Mesenchymal stem cell (in vitro differentiated cells and primary cell): ENCODE data around the gene RBM17.
A peak's percentile ranks its signal among the peaks of the same experiment; 100 is the strongest.
"Not testable (repeated sequence)": the region's sequence is repeated elsewhere in the genome, so short reads cannot be mapped to it uniquely, and the experiment has no call there.

Source experiments
- DNase-seq: peaks from one replicate; pipeline ENCODE4 v3.0.0-alpha.2; 2013
- H2AFZ ChIP-seq: one replicate; pipeline ENCODE4 v1.6.1; 2013; ENCODE audit warnings: low read depth, mild to moderate bottlenecking, control low read depth, inconsistent platforms, low read length, moderate library complexity
- H2AK5ac ChIP-seq: 2 replicates; pipeline ENCODE4 v1.6.1; 2013; ENCODE audit warnings: low read length, moderate library complexity, mild to moderate bottlenecking, inconsistent platforms; ENCODE audit not compliant: severe bottlenecking
- H2BK120ac ChIP-seq: one replicate; pipeline ENCODE4 v1.6.1; 2013; ENCODE audit warnings: low read depth, mild to moderate bottlenecking, inconsistent platforms, low read length, moderate library complexity
- H2BK12ac ChIP-seq, 2 experiments: one replicate each; pipeline ENCODE4 v1.6.1; 2013; ENCODE audit warnings: inconsistent platforms in 2 of 2, low read length in 2 of 2, mild to moderate bottlenecking in 2 of 2, moderate library complexity in 2 of 2, control low read depth in 1 of 2
- H2BK15ac ChIP-seq: one replicate; pipeline ENCODE4 v1.6.1; 2013; ENCODE audit warnings: mild to moderate bottlenecking, low read depth, inconsistent platforms; ENCODE audit not compliant: poor library complexity, severe bottlenecking
- H2BK5ac ChIP-seq: 2 replicates; pipeline ENCODE4 v1.6.1; 2013; ENCODE audit warnings: low read depth, mild to moderate bottlenecking, low read length, control low read depth, inconsistent platforms; ENCODE audit not compliant: poor library complexity, severe bottlenecking
- H3K14ac ChIP-seq, 2 experiments: one replicate each; pipeline ENCODE4 v1.6.1; 2013; ENCODE audit warnings: inconsistent platforms in 2 of 2, low read length in 2 of 2, control low read depth in 1 of 2, mild to moderate bottlenecking in 1 of 2, moderate library complexity in 1 of 2
- H3K18ac ChIP-seq, 2 experiments: one replicate each; pipeline ENCODE4 v1.6.1; 2013; ENCODE audit warnings: inconsistent platforms in 2 of 2, low read length in 2 of 2, control low read depth in 1 of 2, low read depth in 1 of 2, mild to moderate bottlenecking in 1 of 2
- H3K23ac ChIP-seq, 2 experiments: one replicate each; pipeline ENCODE4 v1.6.1; 2013; ENCODE audit warnings: inconsistent platforms in 2 of 2, low read length in 2 of 2, mild to moderate bottlenecking in 2 of 2, moderate library complexity in 2 of 2, control low read depth in 1 of 2
- H3K27ac ChIP-seq: 2 replicates; pipeline ENCODE4 v1.5.1; 2013; ENCODE audit warnings: mild to moderate bottlenecking, moderate library complexity, low read length, control low read depth, inconsistent platforms; ENCODE audit not compliant: poor library complexity, severe bottlenecking
- H3K27me3 ChIP-seq, 2 experiments: 2 replicates each; pipeline versions ENCODE4 v1.6.1 to v1.7.0; 2013; ENCODE audit warnings: low read length in 2 of 2, mild to moderate bottlenecking in 2 of 2, moderate library complexity in 2 of 2, control low read depth in 1 of 2, inconsistent platforms in 1 of 2; ENCODE audit not compliant: control insufficient read depth in 1 of 2, insufficient read depth in 1 of 2
- H3K36me3 ChIP-seq, 2 experiments: 2 replicates each; pipeline versions ENCODE4 v1.6.1 to v1.7.0; 2013; ENCODE audit warnings: low read length in 2 of 2, control low read depth in 1 of 2, inconsistent platforms in 1 of 2, low read depth in 1 of 2, mild to moderate bottlenecking in 1 of 2; ENCODE audit not compliant: insufficient read depth in 2 of 2, control insufficient read depth in 1 of 2
- H3K4ac ChIP-seq, 2 experiments: one replicate each; pipeline ENCODE4 v1.6.1; 2013; ENCODE audit warnings: inconsistent platforms in 2 of 2, low read length in 2 of 2, mild to moderate bottlenecking in 2 of 2, moderate library complexity in 2 of 2, control low read depth in 1 of 2, low read depth in 1 of 2
- H3K4me1 ChIP-seq: 2 replicates; pipeline ENCODE4 v1.6.1; 2013; ENCODE audit warnings: low read depth, low read length, control low read depth; ENCODE audit not compliant: control insufficient read depth, insufficient read depth
- H3K4me2 ChIP-seq: 2 replicates; pipeline ENCODE4 v1.6.1; 2013; ENCODE audit warnings: low read length, mild to moderate bottlenecking, inconsistent platforms; ENCODE audit not compliant: poor library complexity, severe bottlenecking
- H3K4me3 ChIP-seq, 2 experiments: 2 replicates each; pipeline versions ENCODE4 v1.5.1 to v1.7.0; 2013; ENCODE audit warnings: low read length in 2 of 2, mild to moderate bottlenecking in 2 of 2, control low read depth in 1 of 2, low read depth in 1 of 2; ENCODE audit not compliant: insufficient read depth in 1 of 2
- H3K79me1 ChIP-seq: replicated peaks from 2 replicates; pipeline ENCODE4 v1.6.1; 2013; ENCODE audit warnings: mild to moderate bottlenecking, control low read depth, low read length, inconsistent platforms; ENCODE audit not compliant: poor library complexity, severe bottlenecking
- H3K9ac ChIP-seq: 2 replicates; pipeline ENCODE4 v1.7.0; 2013; ENCODE audit warnings: mild to moderate bottlenecking, low read length, moderate library complexity
- H3K9me3 ChIP-seq: 2 replicates; pipeline ENCODE4 v1.7.0; 2013; ENCODE audit warnings: mild to moderate bottlenecking, low read length; ENCODE audit not compliant: control insufficient read depth
- H4K8ac ChIP-seq: one replicate; pipeline ENCODE4 v1.6.1; 2013; ENCODE audit warnings: inconsistent platforms, mild to moderate bottlenecking, low read length, moderate library complexity
- H4K91ac ChIP-seq: one replicate; pipeline ENCODE4 v1.6.1; 2013; ENCODE audit warnings: mild to moderate bottlenecking, low read length, inconsistent platforms
- WGBS: methylation state at CpG from one replicate; pipeline ENCODE4 v1.1.7; 2013; ENCODE audit warnings: mixed read lengths; 5-methylcytosine and 5-hydroxymethylcytosine counted together

Gene RBM17

DNA sequence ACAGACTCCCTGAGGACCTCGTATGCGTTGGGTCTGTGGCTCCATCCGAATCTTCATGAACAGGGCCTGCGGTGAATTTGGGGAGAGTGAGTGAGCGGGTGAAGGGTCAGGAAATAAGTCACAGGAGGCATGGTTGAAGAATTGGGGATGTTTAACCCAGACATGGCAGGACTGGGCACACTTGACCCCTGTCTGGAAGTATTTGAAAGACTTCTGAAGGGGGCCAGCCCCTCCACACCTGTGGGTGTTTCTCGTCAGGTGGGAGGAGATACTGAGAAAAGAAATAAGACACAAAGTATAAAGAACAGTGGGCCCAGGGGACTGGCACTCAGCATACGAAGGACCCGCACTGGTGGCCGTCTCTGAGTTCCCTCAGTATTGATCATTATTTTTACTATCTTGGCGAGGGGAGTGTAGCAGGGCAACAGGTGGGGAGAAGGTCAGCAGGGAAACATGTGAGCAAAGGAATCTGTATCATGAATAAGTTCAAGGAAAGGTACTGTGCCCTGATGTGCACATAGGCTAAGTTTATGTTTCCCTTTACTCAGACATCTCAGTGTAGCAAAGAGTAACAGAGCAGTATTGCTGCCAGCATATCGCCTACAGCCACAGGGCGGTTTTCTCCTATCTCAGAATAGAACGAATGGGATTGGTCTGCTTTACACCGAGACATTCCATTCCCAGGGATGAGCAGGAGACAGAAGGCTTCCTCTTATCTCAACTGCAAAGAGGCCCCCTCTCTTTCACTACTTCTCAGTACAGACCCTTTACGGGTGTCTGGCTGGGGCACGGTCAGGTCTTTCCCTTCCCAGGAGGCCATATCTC lies 75.6 kb downstream of the RBM17 start:
- Histone ChIP-seq H3K23ac (no peak overlapping the region), H3K36me3 (peaks cover 15 to 18% of the 10 kb centered on the region in 2 experiments), H3K4me1 (peaks cover 18% of the 10 kb centered on the region), H3K4me2 (peak overlapping the region; percentile 85), H2AK5ac (peak overlapping the region; percentile 68), H3K18ac (peak overlapping the region; percentile 86 to 98), H4K91ac (peak overlapping the region; percentile 98), H2BK12ac (peak overlapping the region in 1 of 2 experiments; percentile 50), H2AFZ (no peak overlapping the region), H3K9me3 (no peaks in the 10 kb centered on the region), H3K27me3 (no peaks in the 10 kb centered on the region), H3K9ac (peak overlapping the region; percentile 94), H3K27ac (peak overlapping the region; percentile 5), H2BK120ac (peak overlapping the region; percentile 97), H4K8ac (peak overlapping the region; percentile 96), H3K14ac (peak overlapping the region in 1 of 2 experiments; percentile 74), H2BK5ac (no peak overlapping the region), H3K4ac (peak overlapping the region; percentile 42 to 91), H3K79me1 (peaks cover 28% of the 10 kb centered on the region), H2BK15ac (no peak overlapping the region), H3K4me3 (peak overlapping the region; percentile 73 to 89)
- DNase-seq = peak; percentile 46
- WGBS = 41% methylated on average over 16 of the region's 16 CpGs

DNA sequence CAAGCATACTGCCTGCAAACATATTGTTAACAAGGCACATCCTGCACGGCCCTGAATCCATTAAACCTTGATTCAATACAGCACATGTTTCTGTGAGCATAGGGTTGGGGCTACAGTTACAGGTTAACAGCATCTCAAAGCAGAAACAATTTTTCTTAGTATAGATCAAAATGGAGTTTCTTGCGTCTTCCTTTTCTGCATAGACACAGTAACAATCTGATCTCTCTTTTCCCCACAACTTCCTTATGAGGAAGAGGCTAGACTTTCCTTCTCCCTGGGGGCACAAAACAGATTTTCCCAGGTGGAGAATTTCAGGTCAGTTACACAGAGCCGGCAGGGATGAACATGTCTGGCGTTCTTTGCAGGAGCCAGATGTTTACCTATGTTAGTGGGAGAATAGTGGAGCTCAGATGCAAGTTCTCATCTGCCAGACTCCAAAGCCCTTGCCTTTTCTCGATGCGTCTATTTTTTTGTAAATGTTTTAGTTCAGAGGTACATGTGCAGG lies 76.4 kb downstream of the RBM17 start:
- Histone ChIP-seq H3K4me3 (peak overlapping the region in 1 of 2 experiments; percentile 89), H3K36me3 (peaks cover 15 to 18% of the 10 kb centered on the region in 2 experiments), H3K27me3 (no peaks in the 10 kb centered on the region), H3K9ac (peak overlapping the region; percentile 94), H3K18ac (no peak overlapping the region), H4K91ac (no peak overlapping the region), H4K8ac (no peak overlapping the region), H2BK5ac (no peak overlapping the region), H3K4me1 (peaks cover 18% of the 10 kb centered on the region), H3K79me1 (peaks cover 30% of the 10 kb centered on the region), H3K27ac (no peak overlapping the region), H3K14ac (no peak overlapping the region), H3K23ac (no peak overlapping the region), H2BK12ac (no peak overlapping the region), H2AFZ (no peak overlapping the region), H3K4ac (peak overlapping the region in 1 of 2 experiments; percentile 50), H2AK5ac (peak overlapping the region; percentile 73), H3K4me2 (no peak overlapping the region), H2BK120ac (no peak overlapping the region), H2BK15ac (no peak overlapping the region), H3K9me3 (no peaks in the 10 kb centered on the region)
- 70% methylated on average over 5 of the region's 6 CpGs for WGBS
- no peak for DNase-seq

GRCh38 chr10:6165933-6166332 lies 77.1 kb downstream of the RBM17 start:
- H2BK15ac ChIP-seq, H3K14ac ChIP-seq, H2AFZ ChIP-seq, H2BK120ac ChIP-seq, H3K4me3 ChIP-seq, H2BK12ac ChIP-seq, H2BK5ac ChIP-seq, H3K23ac ChIP-seq, H4K8ac ChIP-seq, H3K27me3 ChIP-seq, H4K91ac ChIP-seq, H2AK5ac ChIP-seq, H3K9ac ChIP-seq, H3K4me2 ChIP-seq, H3K9me3 ChIP-seq, H3K18ac ChIP-seq, DNase-seq, H3K27ac ChIP-seq, H3K4ac ChIP-seq: not testable (repeated sequence)
- peaks cover 15 to 18% of the 10 kb centered on the region in 2 experiments for H3K36me3 ChIP-seq
- H3K79me1 ChIP-seq = peaks cover 34% of the 10 kb centered on the region
- 98% methylated on average over 12 of the region's 15 CpGs for WGBS
- H3K4me1 ChIP-seq = peaks cover 20% of the 10 kb centered on the region
